ENCODE results near the gene NCAM1. TPM values are rescaled to one million over a fixed set of nuclear protein-coding genes. Genes with fewer than 3 reads are reported as not detected.
"Not testable (repeated sequence)": the region's sequence is repeated elsewhere in the genome, so short reads cannot be mapped to it uniquely, and the experiment has no call there.

The NCAM1 gene
- total RNA-seq, 1 donor from 2014 or later = 3.3 TPM

- peak in 1 of 2 donors; percentile 75 for DNase-seq (ENCODE audit: low spot score in 2 of 2)
- H3K27me3 ChIP-seq = no peaks in the 10 kb centered on the region
- no peaks in the 10 kb centered on the region for H3K36me3 ChIP-seq
- intact Hi-C loops (cut with DNase I) = loop anchor here (1.0 to 5.0 kb wide), 2 partner anchors 701 to 1002 kb away; no protein-coding TSS in a partner anchor
- no peaks in the 10 kb centered on the region for H3K4me1 ChIP-seq
- H3K27ac ChIP-seq = no peak overlapping the region
- TF ChIP-seq, protein P1, sequence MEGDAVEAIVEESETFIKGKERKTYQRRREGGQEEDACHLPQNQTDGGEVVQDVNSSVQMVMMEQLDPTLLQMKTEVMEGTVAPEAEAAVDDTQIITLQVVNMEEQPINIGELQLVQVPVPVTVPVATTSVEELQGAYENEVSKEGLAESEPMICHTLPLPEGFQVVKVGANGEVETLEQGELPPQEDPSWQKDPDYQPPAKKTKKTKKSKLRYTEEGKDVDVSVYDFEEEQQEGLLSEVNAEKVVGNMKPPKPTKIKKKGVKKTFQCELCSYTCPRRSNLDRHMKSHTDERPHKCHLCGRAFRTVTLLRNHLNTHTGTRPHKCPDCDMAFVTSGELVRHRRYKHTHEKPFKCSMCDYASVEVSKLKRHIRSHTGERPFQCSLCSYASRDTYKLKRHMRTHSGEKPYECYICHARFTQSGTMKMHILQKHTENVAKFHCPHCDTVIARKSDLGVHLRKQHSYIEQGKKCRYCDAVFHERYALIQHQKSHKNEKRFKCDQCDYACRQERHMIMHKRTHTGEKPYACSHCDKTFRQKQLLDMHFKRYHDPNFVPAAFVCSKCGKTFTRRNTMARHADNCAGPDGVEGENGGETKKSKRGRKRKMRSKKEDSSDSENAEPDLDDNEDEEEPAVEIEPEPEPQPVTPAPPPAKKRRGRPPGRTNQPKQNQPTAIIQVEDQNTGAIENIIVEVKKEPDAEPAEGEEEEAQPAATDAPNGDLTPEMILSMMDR (IDR thresholded peaks at IDR 0.05) = peak; percentile 75 to 94 (median 78)
- no peaks in the 10 kb centered on the region for H3K9me3 ChIP-seq
- H3K4me3 ChIP-seq = no peak overlapping the region
Measured at GRCh38 chr11:113289431-113290187, 328.4 kb downstream of the NCAM1 start.

DNA sequence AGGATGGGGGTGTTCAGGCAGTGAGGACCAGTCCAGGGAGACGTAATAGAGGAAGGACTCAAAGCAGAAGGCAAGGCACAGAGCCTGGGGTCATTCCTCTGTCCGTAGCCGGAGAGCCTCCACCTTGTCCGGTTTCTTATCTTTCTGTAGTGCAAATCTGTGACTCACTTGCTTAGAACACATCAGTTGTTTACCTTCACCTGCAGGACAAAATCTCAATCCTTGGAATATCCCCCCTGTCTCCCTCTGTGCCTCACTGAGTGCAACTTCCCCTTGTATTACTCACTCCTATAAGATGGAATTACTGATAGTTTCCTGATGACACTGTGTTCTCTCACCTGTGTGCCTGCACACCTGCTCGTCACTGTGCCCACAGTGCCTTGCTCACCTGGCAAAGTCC is 332.7 kb downstream of the NCAM1 start:
- intact Hi-C loops (cut with DNase I) = no loop called here

DNA sequence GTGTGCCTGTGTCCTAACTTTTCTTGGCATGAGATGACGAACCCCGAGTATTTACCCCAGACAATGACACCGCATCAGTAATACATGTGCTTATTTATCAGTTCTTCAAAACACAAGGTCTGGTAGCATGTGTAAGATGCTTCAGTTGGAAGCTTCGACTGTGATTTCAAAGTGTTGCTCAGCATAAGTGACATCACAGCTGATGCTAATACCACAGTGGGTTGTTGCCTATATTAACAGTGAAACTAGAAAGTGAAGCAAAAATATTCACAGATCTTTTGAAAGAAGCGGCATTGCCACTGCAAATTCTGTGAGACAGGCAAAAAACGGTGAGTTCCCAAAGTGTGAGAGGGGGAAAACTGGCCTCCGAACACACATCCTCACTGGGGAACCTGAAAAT is 334.8 kb downstream of the NCAM1 start:
- no peak for DNase-seq (ENCODE audit: low spot score in 2 of 2)
- TF ChIP-seq, protein P1 (IDR thresholded peaks at IDR 0.05) = no peak
- Histone ChIP-seq H3K27ac (no peak overlapping the region), H3K27me3 (no peaks in the 10 kb centered on the region), H3K36me3 (no peaks in the 10 kb centered on the region), H3K4me3 (no peak overlapping the region), H3K9me3 (no peaks in the 10 kb centered on the region), H3K4me1 (no peaks in the 10 kb centered on the region)
- intact Hi-C loops (cut with DNase I) = no loop called here

More for the DNA sequence above, 332.7 kb downstream of the NCAM1 start:
- Histone ChIP-seq H3K27me3 (no peaks in the 10 kb centered on the region), H3K9me3 (no peaks in the 10 kb centered on the region), H3K27ac (no peak overlapping the region), H3K36me3 (no peaks in the 10 kb centered on the region), H3K4me3 (no peak overlapping the region), H3K4me1 (no peaks in the 10 kb centered on the region)
- TF ChIP-seq, protein P1 (IDR thresholded peaks at IDR 0.05) = no peak
- DNase-seq (ENCODE audit: low spot score in 2 of 2) = no peak

DNA sequence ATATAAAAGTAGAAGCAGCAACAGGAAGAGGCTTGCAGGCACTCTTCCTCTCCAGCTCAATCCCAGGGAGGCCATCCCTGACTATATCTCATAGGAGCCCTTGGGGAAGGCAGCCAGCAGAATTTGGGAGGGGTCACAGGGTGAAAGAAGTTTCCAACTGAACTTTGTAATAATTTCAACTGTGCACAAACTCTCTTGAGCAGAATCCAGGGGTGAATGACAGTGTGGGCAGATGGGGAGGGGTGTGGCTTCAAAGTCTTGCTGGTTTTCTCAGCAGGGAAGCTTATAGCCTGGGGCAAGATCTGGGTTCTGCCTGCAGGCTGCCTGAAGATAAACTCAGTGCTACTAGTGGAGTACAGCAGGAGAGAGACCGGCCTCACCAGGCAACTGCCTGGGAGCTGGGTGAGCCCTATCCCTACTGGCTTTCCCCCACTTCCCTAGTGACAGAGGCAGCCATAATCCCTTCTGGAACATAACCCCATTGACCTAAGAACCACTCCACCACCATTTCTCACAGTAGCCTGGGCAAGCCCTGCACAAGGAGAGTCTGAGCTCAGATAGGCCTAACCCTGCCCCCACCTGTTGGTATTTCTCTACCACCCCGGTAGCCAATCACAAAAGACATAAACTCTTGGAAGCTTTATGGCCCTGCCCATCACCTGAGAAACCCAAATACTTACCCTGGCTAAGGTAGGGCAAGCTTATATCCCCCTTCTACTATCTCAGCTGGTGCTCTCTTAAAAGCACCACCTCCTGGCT is 335.4 kb downstream of the NCAM1 start:
- Histone ChIP-seq H3K4me3 (no peak overlapping the region), H3K9me3 (no peaks in the 10 kb centered on the region), H3K4me1 (no peaks in the 10 kb centered on the region), H3K27me3 (no peaks in the 10 kb centered on the region), H3K36me3 (no peaks in the 10 kb centered on the region), H3K27ac (no peak overlapping the region)
- no peak for DNase-seq (ENCODE audit: low spot score in 2 of 2)
- TF ChIP-seq, protein P1 (IDR thresholded peaks at IDR 0.05) = no peak
- intact Hi-C loops (cut with DNase I) = no loop called here

DNA sequence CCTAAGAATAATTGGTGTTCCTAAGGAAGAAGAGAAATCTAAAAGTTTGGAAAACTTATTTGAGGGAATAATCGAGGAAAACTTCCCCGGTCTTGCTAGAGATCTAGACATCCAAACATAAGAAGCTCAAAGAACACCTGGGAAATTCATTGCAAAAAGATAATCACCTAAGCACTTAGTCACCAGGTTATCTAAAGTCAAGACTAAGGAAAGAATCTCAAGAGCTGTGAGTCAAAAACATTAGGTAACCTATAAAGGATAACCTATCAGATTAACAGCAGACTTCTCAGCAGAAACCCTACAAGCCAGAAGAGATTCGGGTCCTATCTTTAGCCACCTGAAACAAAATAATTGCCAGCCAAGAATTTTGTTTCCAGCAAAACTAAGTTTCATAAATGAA is 337.3 kb downstream of the NCAM1 start:
- H3K9me3 ChIP-seq; H3K4me3 ChIP-seq; H3K27ac ChIP-seq; H3K27me3 ChIP-seq; DNase-seq (ENCODE audit: low spot score in 2 of 2); intact Hi-C loops (cut with DNase I); H3K36me3 ChIP-seq; H3K4me1 ChIP-seq: not testable (repeated sequence)

DNA sequence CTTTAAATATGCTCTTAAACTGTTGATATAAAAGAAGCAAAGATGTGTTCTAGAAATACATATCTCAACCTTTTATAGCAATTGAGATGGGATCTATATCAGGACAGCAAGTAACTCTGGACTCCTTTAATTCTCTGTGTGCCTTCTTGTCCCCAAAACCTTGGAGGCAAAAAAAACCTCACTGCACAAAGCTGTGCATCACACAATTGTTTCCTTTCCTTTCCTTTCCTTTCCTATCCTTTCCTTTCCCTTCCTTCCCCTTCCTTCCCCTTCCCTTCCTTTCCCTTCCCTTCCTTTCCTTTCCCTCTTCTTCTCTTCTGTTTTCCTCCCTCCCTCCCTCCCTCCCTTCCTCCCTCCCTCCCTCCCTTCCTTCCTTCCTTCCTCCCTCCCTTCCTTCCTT is 343.7 kb downstream of the NCAM1 start:
- Histone ChIP-seq H3K9me3 (no peaks in the 10 kb centered on the region), H3K4me3 (no peak overlapping the region), H3K36me3 (no peaks in the 10 kb centered on the region), H3K27ac (no peak overlapping the region), H3K27me3 (no peaks in the 10 kb centered on the region), H3K4me1 (peaks cover 0 to 2% of the 10 kb centered on the region in 2 donors)
- DNase-seq (ENCODE audit: low spot score in 2 of 2) = no peak
- intact Hi-C loops (cut with DNase I) = loop anchor here (1.0 to 2.0 kb wide), 2 partner anchors 426 to 492 kb away; no protein-coding TSS in a partner anchor
- TF ChIP-seq, protein P1 (IDR thresholded peaks at IDR 0.05) = no peak

All from ascending aorta (tissue), 2 donors.